NCI-H146 treated with DMSO at 0.1 percent for 48 hours (cell line): ENCODE results near the gene LRRC36.

Experiments used
- DNase-seq: peaks from one replicate; lab custom pipeline; 2025; ENCODE audit not compliant: unreplicated experiment; lab: John Stamatoyannopoulos, UW

LRRC36 gene

GRCh38 chr16:67421030-67421429 is 94.4 kb downstream of the LRRC36 start:
- DNase-seq, result no peak

GRCh38 chr16:67423015-67423414 is 96.4 kb downstream of the LRRC36 start:
- DNase-seq, result no peak

GRCh38 chr16:67423611-67424260 is 97.1 kb downstream of the LRRC36 start:
- no peak for DNase-seq

GRCh38 chr16:67424261-67424615 is 97.6 kb downstream of the LRRC36 start:
- no peak for DNase-seq

GRCh38 chr16:67425061-67425460 is 98.4 kb downstream of the LRRC36 start:
- DNase-seq, result no peak

GRCh38 chr16:67425580-67425979 is 99.0 kb downstream of the LRRC36 start:
- DNase-seq, result no peak

- DNase-seq, result no peak
Measured at GRCh38 chr16:67426022-67426421, 99.4 kb downstream of the LRRC36 start.

GRCh38 chr16:67426950-67427349 is 100.3 kb downstream of the LRRC36 start:
- DNase-seq, result no peak

- DNase-seq, result peak; percentile 32
Measured at GRCh38 chr16:67428146-67428731, 101.6 kb downstream of the LRRC36 start.

- no peak for DNase-seq
Measured at GRCh38 chr16:67429053-67429798, 102.6 kb downstream of the LRRC36 start.

- no peak for DNase-seq
Measured at GRCh38 chr16:67429799-67430503, 103.3 kb downstream of the LRRC36 start.

GRCh38 chr16:67430504-67430976 is 103.9 kb downstream of the LRRC36 start:
- no peak for DNase-seq

GRCh38 chr16:67430977-67431774 is 104.6 kb downstream of the LRRC36 start, which contains the start of gene HSD11B2:
TSS of gene HSD11B2 (plus strand) at chr16:67431121. CDS start at chr16:67431249, 128 bp downstream.
- no peak for DNase-seq

- DNase-seq, result no peak
Measured at GRCh38 chr16:67431775-67432505, 105.3 kb downstream of the LRRC36 start.

GRCh38 chr16:67432506-67432890 is 105.9 kb downstream of the LRRC36 start:
- DNase-seq, result no peak

GRCh38 chr16:67433131-67433719 is 106.6 kb downstream of the LRRC36 start:
- DNase-seq, result no peak
